Activated CD8-positive, alpha-beta memory T cell treated with anti-CD3 and anti-CD28 coated beads, Interleukin-2, amount 10 ng/mL, durations not matched to agents 7 days and 5 days (primary cell): ENCODE measurements around the gene NCKAP5. TPM values are rescaled to one million over a fixed set of nuclear protein-coding genes. Genes with fewer than 3 reads are reported as not detected.

Experiments
- ATAC-seq: fragments of 150-1000 bp; cut with Tn5 transposase; one replicate; pipeline ENCODE4 v1.10.0; 2021; ENCODE audit warnings: moderate library complexity
- CTCF ChIA-PET: fragments of 350-600 bp; sonication (Branson Sonifier 250); formaldehyde crosslinking; loops from one replicate; lab custom pipeline; 2021; ENCODE audit warnings: antibody characterized with exemption; lab: Charles Lee
- DNase-seq: peaks from one replicate; pipeline ENCODE4 v3.0.0-alpha.2; 2020
- H3K27ac Mint-ChIP-seq: one replicate; pipeline ENCODE4 v1.8.0; 2021; ENCODE audit warnings: mild to moderate bottlenecking, mixed read lengths
- H3K27me3 Mint-ChIP-seq: one replicate; pipeline ENCODE4 v1.8.0; 2021; ENCODE audit warnings: mixed read lengths
- H3K36me3 Mint-ChIP-seq: one replicate; pipeline ENCODE4 v1.8.0; 2021; ENCODE audit warnings: mild to moderate bottlenecking, mixed read lengths
- H3K4me1 Mint-ChIP-seq: one replicate; pipeline ENCODE4 v1.8.0; 2021; ENCODE audit warnings: mixed read lengths
- H3K4me3 Mint-ChIP-seq: one replicate; pipeline ENCODE4 v1.8.0; 2021; ENCODE audit warnings: mild to moderate bottlenecking, moderate library complexity, mixed read lengths
- H3K9me3 Mint-ChIP-seq: one replicate; pipeline ENCODE4 v1.8.0; 2022; ENCODE audit warnings: low read depth, mixed read lengths
- total RNA-seq, 2 experiments: library from RNA; stranded (reverse); gene quantifications; one replicate each; pipeline ENCODE4 v1.2.3, GENCODE V29; 2021

NCKAP5 gene
- total RNA-seq, 2 experiments from 2014 or later: not detected

- H3K4me3 Mint-ChIP-seq: no peak overlapping the region
- no peak overlapping the region for H3K27ac Mint-ChIP-seq
- CTCF ChIA-PET: interaction anchor here (0.8 kb wide), 1 partner anchor 24 kb away, joined by 3 read pairs; no protein-coding TSS in a partner anchor
- no peaks in the 10 kb centered on the region for H3K9me3 Mint-ChIP-seq
- H3K36me3 Mint-ChIP-seq: no peaks in the 10 kb centered on the region
- H3K27me3 Mint-ChIP-seq: no peaks in the 10 kb centered on the region
- DNase-seq: no peak
- ATAC-seq: no peak
- no peaks in the 10 kb centered on the region for H3K4me1 Mint-ChIP-seq
Measured at GRCh38 chr2:133293544-133294353, 274.5 kb downstream of the NCKAP5 start.

GRCh38 chr2:133292259-133292658 is 276.0 kb downstream of the NCKAP5 start:
- Mint-ChIP-seq H3K9me3 (no peaks in the 10 kb centered on the region), H3K36me3 (no peaks in the 10 kb centered on the region), H3K27me3 (no peaks in the 10 kb centered on the region), H3K27ac (no peak overlapping the region), H3K4me1 (no peaks in the 10 kb centered on the region), H3K4me3 (no peak overlapping the region)
- CTCF ChIA-PET: no interaction called here
- DNase-seq (no peak), ATAC-seq (no peak)

DNA sequence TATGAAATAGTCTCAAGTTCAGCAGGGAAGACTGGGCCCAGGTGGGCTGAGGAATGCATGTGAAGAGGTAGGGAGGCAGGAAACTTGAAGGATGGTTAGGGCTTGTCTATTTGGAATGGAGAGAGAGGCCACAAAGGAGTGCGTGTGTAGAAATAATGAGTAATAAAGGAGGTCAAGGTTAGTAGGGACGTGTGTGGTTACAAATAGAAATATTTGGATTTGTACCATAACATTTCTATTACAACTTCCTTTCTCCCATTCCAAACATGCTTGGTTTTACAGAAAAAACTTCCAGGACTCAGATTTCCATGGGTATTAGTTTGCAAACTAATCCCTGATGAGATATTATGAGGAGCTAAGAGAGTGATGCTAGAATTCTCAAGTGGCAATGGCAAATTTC is 280.6 kb downstream of the NCKAP5 start:
- Mint-ChIP-seq H3K9me3 (no peaks in the 10 kb centered on the region), H3K36me3 (no peaks in the 10 kb centered on the region), H3K4me1 (no peaks in the 10 kb centered on the region), H3K27me3 (no peaks in the 10 kb centered on the region), H3K27ac (no peak overlapping the region), H3K4me3 (no peak overlapping the region)
- no peak for DNase-seq
- no peak for ATAC-seq
- CTCF ChIA-PET: no interaction called here

GRCh38 chr2:133286326-133286922 is 281.8 kb downstream of the NCKAP5 start:
- CTCF ChIA-PET: no interaction called here
- Mint-ChIP-seq H3K4me3 (no peak overlapping the region), H3K27ac (no peak overlapping the region), H3K9me3 (no peaks in the 10 kb centered on the region), H3K36me3 (no peaks in the 10 kb centered on the region), H3K27me3 (no peaks in the 10 kb centered on the region), H3K4me1 (no peaks in the 10 kb centered on the region)
- DNase-seq (no peak), ATAC-seq (no peak)

DNA sequence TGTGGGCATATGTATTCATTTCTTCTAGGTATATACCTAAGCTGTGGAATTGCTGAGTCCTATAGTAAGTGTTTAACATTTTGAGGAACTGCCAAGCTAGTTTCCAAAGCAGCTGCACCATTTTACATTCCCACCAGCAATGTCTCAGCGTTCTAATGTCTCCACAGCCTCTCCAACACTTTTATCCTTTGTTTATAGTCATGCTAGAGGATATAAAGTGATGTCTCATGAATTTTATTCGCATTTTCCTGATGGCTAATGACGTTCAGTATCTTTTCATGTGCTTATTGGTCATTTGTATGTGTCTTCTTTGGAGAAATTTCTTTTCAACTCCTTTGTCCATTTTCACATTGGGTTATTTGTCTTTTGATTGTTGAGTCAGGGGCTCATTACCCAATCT is 295.2 kb downstream of the NCKAP5 start:
- CTCF ChIA-PET: no interaction called here
- Mint-ChIP-seq H3K27ac (no peak overlapping the region), H3K36me3 (no peaks in the 10 kb centered on the region), H3K4me3 (no peak overlapping the region), H3K27me3 (no peaks in the 10 kb centered on the region), H3K4me1 (no peaks in the 10 kb centered on the region), H3K9me3 (no peaks in the 10 kb centered on the region)
- no peak for ATAC-seq
- no peak for DNase-seq

GRCh38 chr2:133271105-133271504 is 297.2 kb downstream of the NCKAP5 start:
- CTCF ChIA-PET: no interaction called here
- Mint-ChIP-seq H3K36me3 (no peaks in the 10 kb centered on the region), H3K9me3 (no peaks in the 10 kb centered on the region), H3K27ac (no peak overlapping the region), H3K4me3 (no peak overlapping the region), H3K27me3 (peaks cover 3% of the 10 kb centered on the region), H3K4me1 (no peaks in the 10 kb centered on the region)
- ATAC-seq: no peak
- no peak for DNase-seq

- no peak for ATAC-seq
- CTCF ChIA-PET: interaction anchor here (1.0 kb wide), 1 partner anchor 23 kb away, joined by 3 read pairs; no protein-coding TSS in a partner anchor
- peaks cover 3% of the 10 kb centered on the region for H3K27me3 Mint-ChIP-seq
- no peaks in the 10 kb centered on the region for H3K9me3 Mint-ChIP-seq
- DNase-seq: no peak
- no peak overlapping the region for H3K27ac Mint-ChIP-seq
- H3K4me1 Mint-ChIP-seq: no peaks in the 10 kb centered on the region
- H3K36me3 Mint-ChIP-seq: no peaks in the 10 kb centered on the region
- no peak overlapping the region for H3K4me3 Mint-ChIP-seq
Measured at GRCh38 chr2:133270550-133270949, 297.7 kb downstream of the NCKAP5 start.

DNA sequence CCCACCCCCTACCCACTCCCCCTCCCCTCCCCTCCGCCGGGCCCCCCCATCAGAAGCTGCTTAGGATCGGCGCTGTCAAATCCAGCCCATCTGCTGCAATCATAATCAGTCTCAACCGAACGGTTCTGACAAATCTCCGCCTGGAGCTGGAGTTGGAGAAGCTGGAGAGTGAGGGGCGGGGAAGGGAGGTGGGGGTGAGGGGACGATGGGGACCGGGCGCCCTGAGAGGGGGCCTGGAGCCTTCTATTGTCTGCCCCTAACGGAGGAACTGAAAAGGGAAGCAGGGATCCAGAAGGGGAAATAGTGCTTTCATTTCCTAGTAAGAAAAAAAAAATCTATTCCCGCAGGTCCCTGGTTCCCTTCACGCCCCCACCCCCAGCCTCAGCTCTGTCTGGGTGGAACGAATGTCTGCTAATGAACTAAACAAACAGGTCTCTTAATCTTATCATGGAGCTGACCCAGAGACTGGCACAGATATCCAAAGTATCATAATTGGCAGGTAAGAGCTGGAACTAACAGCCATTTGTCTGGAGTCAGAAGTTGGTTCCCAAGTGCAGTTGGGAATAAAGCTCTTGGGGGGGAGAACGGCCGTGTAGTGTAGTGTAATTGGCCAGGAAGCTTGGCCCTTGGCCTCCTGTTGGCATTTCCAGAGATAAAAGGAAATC is 301.2 kb downstream of the NCKAP5 start:
- Mint-ChIP-seq H3K4me3 (no peak overlapping the region), H3K4me1 (no peaks in the 10 kb centered on the region), H3K9me3 (no peaks in the 10 kb centered on the region), H3K36me3 (no peaks in the 10 kb centered on the region), H3K27me3 (peaks cover 13% of the 10 kb centered on the region), H3K27ac (no peak overlapping the region)
- CTCF ChIA-PET: no interaction called here
- ATAC-seq (no peak), DNase-seq (no peak)

- peaks cover 13% of the 10 kb centered on the region for H3K27me3 Mint-ChIP-seq
- H3K9me3 Mint-ChIP-seq: no peaks in the 10 kb centered on the region
- DNase-seq (no peak), ATAC-seq (no peak)
- H3K4me3 Mint-ChIP-seq: no peak overlapping the region
- H3K4me1 Mint-ChIP-seq: no peaks in the 10 kb centered on the region
- CTCF ChIA-PET: no interaction called here
- no peak overlapping the region for H3K27ac Mint-ChIP-seq
- H3K36me3 Mint-ChIP-seq: no peaks in the 10 kb centered on the region
Measured at GRCh38 chr2:133266041-133266925, 302.0 kb downstream of the NCKAP5 start.

DNA sequence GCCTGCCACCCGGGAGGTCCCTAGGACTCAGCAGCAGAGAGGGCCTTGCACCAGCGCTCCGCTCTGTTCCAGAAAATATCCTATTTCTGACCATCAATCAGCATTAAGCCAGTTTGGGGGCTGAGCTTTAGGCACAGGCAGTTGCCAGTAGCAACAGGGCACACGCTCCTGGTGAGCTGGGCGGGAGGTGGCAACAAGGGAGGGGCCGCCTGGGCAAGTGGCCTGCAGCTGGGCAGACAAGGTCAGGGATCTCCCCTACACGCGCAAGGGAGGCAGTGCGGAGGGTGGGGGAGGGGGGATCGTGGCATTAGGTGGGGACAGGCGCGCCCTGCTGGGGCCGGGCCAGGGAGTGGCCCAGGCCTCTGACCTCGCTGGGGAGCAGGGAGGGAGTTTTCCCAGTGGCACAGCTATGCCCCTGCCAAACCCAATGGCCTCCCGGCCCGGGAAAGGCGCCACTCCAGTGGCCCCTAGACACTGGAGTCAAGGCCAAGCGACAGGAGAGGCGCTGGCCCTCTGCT is 302.8 kb downstream of the NCKAP5 start:
- DNase-seq (no peak), ATAC-seq (no peak)
- H3K4me3 Mint-ChIP-seq: no peak overlapping the region
- CTCF ChIA-PET: no interaction called here
- no peaks in the 10 kb centered on the region for H3K9me3 Mint-ChIP-seq
- H3K27ac Mint-ChIP-seq: no peak overlapping the region
- peaks cover 13% of the 10 kb centered on the region for H3K27me3 Mint-ChIP-seq
- H3K36me3 Mint-ChIP-seq: no peaks in the 10 kb centered on the region
- no peaks in the 10 kb centered on the region for H3K4me1 Mint-ChIP-seq

DNA sequence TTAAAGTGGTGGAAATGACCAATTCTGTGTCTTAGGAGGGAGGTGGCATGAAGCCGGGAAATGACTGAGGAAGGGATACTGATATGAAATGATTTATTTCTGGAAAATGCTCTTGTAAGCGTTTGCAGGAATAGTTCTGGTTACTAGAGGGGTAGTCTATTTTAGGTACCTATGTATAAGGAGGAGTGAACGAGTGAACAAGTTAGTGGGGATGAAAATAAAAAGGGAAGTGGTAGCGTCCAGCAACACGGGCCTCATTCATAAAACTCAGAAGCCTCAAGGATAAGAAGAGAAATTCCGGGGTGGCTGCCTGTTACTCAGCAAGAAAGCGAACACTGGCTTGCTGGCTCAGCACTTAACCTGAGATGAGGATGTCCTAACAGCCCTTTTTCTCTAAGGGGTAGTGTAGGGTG is 303.3 kb downstream of the NCKAP5 start:
- H3K27me3 Mint-ChIP-seq: peaks cover 13% of the 10 kb centered on the region
- DNase-seq (no peak), ATAC-seq (no peak)
- no peaks in the 10 kb centered on the region for H3K4me1 Mint-ChIP-seq
- CTCF ChIA-PET: no interaction called here
- no peak overlapping the region for H3K4me3 Mint-ChIP-seq
- H3K9me3 Mint-ChIP-seq: no peaks in the 10 kb centered on the region
- H3K36me3 Mint-ChIP-seq: no peaks in the 10 kb centered on the region
- no peak overlapping the region for H3K27ac Mint-ChIP-seq

DNA sequence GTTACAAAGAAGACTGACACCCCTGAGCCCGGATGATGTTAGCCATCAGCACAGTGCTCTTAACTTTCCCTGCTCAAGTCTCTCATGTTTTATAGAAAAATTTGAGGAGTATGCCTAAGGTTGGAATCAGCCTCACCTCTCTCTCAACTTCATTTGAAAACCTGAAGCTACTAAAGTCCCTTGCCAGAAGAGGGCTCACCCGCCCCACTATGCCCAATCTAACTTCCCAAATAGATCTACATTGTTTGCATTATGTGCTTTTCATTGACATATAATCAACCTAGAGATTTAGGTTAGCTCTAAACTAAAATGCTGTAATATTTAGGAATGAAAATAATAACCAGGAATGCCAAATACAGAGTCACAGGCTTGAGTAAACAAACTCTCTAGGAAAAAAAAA is 305.4 kb downstream of the NCKAP5 start:
- CTCF ChIA-PET: no interaction called here
- H3K4me3 Mint-ChIP-seq: no peak overlapping the region
- peaks cover 13% of the 10 kb centered on the region for H3K27me3 Mint-ChIP-seq
- no peaks in the 10 kb centered on the region for H3K9me3 Mint-ChIP-seq
- ATAC-seq (no peak), DNase-seq (no peak)
- no peaks in the 10 kb centered on the region for H3K36me3 Mint-ChIP-seq
- no peak overlapping the region for H3K27ac Mint-ChIP-seq
- no peaks in the 10 kb centered on the region for H3K4me1 Mint-ChIP-seq

GRCh38 chr2:133255360-133255759 is 312.9 kb downstream of the NCKAP5 start:
- Mint-ChIP-seq H3K4me3 (no peak overlapping the region), H3K27ac (no peak overlapping the region), H3K27me3 (no peaks in the 10 kb centered on the region), H3K4me1 (no peaks in the 10 kb centered on the region), H3K9me3 (no peaks in the 10 kb centered on the region), H3K36me3 (no peaks in the 10 kb centered on the region)
- CTCF ChIA-PET: no interaction called here
- ATAC-seq (no peak), DNase-seq (no peak)
